Type B pancreatic cell (in vitro differentiated cells): ENCODE measurements around the gene UBTD2. TPM values are rescaled to one million over a fixed set of nuclear protein-coding genes. Genes with fewer than 3 reads are reported as not detected.

Source experiments
- DNase-seq: peaks from one replicate; pipeline ENCODE4 v3.0.0; 2021; ENCODE audit warnings: mixed read lengths; ENCODE audit not compliant: unreplicated experiment; ENCODE audit errors: extremely low spot score
- H3K27ac Mint-ChIP-seq: 2 replicates; pipeline ENCODE4 v1.8.0; 2021; ENCODE audit warnings: mild to moderate bottlenecking, mixed read lengths
- H3K27me3 Mint-ChIP-seq: 2 replicates; pipeline ENCODE4 v1.8.0; 2021; ENCODE audit warnings: mixed read lengths
- H3K36me3 Mint-ChIP-seq: 2 replicates; pipeline ENCODE4 v1.8.0; 2021; ENCODE audit warnings: mixed read lengths
- H3K4me1 Mint-ChIP-seq: one replicate; pipeline ENCODE4 v1.8.0; 2021; ENCODE audit warnings: mixed read lengths; ENCODE audit not compliant: unreplicated experiment
- H3K4me3 Mint-ChIP-seq: 2 replicates; pipeline ENCODE4 v1.8.0; 2021; ENCODE audit warnings: mild to moderate bottlenecking, mixed read lengths
- H3K9me3 Mint-ChIP-seq: 2 replicates; pipeline ENCODE4 v1.8.0; 2021; ENCODE audit warnings: mixed read lengths
- CTCF ChIP-seq: fragments of 200-600 bp; sonication (generic); conservative IDR thresholded peaks from 2 replicates; pipeline ENCODE4 v1.5.0; 2021; ENCODE audit warnings: antibody characterized with exemption, mild to moderate bottlenecking
- total RNA-seq: library from RNA; stranded (reverse); gene quantifications from 2 replicates; pipeline ENCODE4 v1.2.1, GENCODE V29; 2021; ENCODE audit warnings: low replicate concordance

UBTD2 gene
- total RNA-seq, 1 donor from 2014 or later: 47.2 TPM

- DNase-seq: no peak
- H3K36me3 Mint-ChIP-seq: peaks cover 4% of the 10 kb centered on the region
- H3K4me3 Mint-ChIP-seq: peak overlapping the region; percentile 45
- H3K27ac Mint-ChIP-seq: peak overlapping the region; percentile 87
- peaks cover 8% of the 10 kb centered on the region for H3K4me1 Mint-ChIP-seq
- H3K27me3 Mint-ChIP-seq: no peaks in the 10 kb centered on the region
- no peaks in the 10 kb centered on the region for H3K9me3 Mint-ChIP-seq
- TF ChIP-seq CTCF: no peak
These were observed 102.6 kb downstream of the UBTD2 start for GRCh38 chr5:172180936-172181335.

- H3K27ac Mint-ChIP-seq: peak overlapping the region; percentile 23
- no peaks in the 10 kb centered on the region for H3K9me3 Mint-ChIP-seq
- H3K4me3 Mint-ChIP-seq: no peak overlapping the region
- no peak for TF ChIP-seq CTCF
- peaks cover 17% of the 10 kb centered on the region for H3K4me1 Mint-ChIP-seq
- no peaks in the 10 kb centered on the region for H3K27me3 Mint-ChIP-seq
- H3K36me3 Mint-ChIP-seq: peaks cover 4% of the 10 kb centered on the region
- DNase-seq: no peak
These were observed 104.3 kb downstream of the UBTD2 start for GRCh38 chr5:172178991-172179989.

- H3K4me3 Mint-ChIP-seq: no peak overlapping the region
These were observed 105.1 kb downstream of the UBTD2 start for GRCh38 chr5:172178301-172178987.

GRCh38 chr5:172177176-172177575, 106.4 kb downstream of the UBTD2 start:
- TF ChIP-seq CTCF: no peak
- no peak for DNase-seq
- Mint-ChIP-seq H3K9me3 (no peaks in the 10 kb centered on the region), H3K36me3 (peaks cover 4% of the 10 kb centered on the region), H3K4me3 (no peak overlapping the region), H3K27ac (no peak overlapping the region), H3K4me1 (peaks cover 25% of the 10 kb centered on the region), H3K27me3 (no peaks in the 10 kb centered on the region)

More at GRCh38 chr5:172178301-172178987, 105.1 kb downstream of the UBTD2 start:
- no peak for DNase-seq
- Mint-ChIP-seq H3K36me3 (peaks cover 4% of the 10 kb centered on the region), H3K27ac (peak overlapping the region; percentile 73), H3K4me1 (peaks cover 22% of the 10 kb centered on the region), H3K9me3 (no peaks in the 10 kb centered on the region), H3K27me3 (no peaks in the 10 kb centered on the region)
- no peak for TF ChIP-seq CTCF

GRCh38 chr5:172175263-172175719, 108.3 kb downstream of the UBTD2 start:
- Mint-ChIP-seq H3K36me3 (no peaks in the 10 kb centered on the region), H3K4me3 (no peak overlapping the region), H3K27ac (peak overlapping the region; percentile 58), H3K9me3 (no peaks in the 10 kb centered on the region), H3K4me1 (peaks cover 25% of the 10 kb centered on the region), H3K27me3 (no peaks in the 10 kb centered on the region)
- no peak for DNase-seq
- no peak for TF ChIP-seq CTCF
